Central memory CD8-positive, alpha-beta T cell (primary cell): ENCODE measurements around the gene DPYSL3.

ENCODE experiments used
- ATAC-seq: fragments of 150-1000 bp; cut with Tn5 transposase; replicated peaks from 2 replicates; pipeline ENCODE4 v1.10.0; 2022; ENCODE audit warnings: mild to moderate bottlenecking, moderate FRiP score, moderate number of reproducible peaks; ENCODE audit not compliant: poor library complexity, severe bottlenecking; ENCODE audit errors: extremely low read depth
- DNase-seq, 2 donors: peaks; one replicate each; pipeline ENCODE4 v3.0.0; 2021; ENCODE audit warnings: low spot score in 2 of 2
- H3K27ac Mint-ChIP-seq: one replicate; pipeline ENCODE4 v1.8.0; 2022; ENCODE audit warnings: low read depth, mild to moderate bottlenecking, moderate library complexity, mixed read lengths
- H3K27me3 Mint-ChIP-seq: one replicate; pipeline ENCODE4 v1.8.0; 2022; ENCODE audit warnings: mixed read lengths
- H3K36me3 Mint-ChIP-seq: one replicate; pipeline ENCODE4 v1.8.0; 2022; ENCODE audit warnings: mild to moderate bottlenecking, moderate library complexity, mixed read lengths; ENCODE audit not compliant: insufficient read depth
- H3K4me1 Mint-ChIP-seq: one replicate; pipeline ENCODE4 v1.8.0; 2022; ENCODE audit warnings: mixed read lengths
- H3K4me3 Mint-ChIP-seq: one replicate; pipeline ENCODE4 v1.8.0; 2022; ENCODE audit warnings: mild to moderate bottlenecking, moderate library complexity, mixed read lengths
- H3K9me3 Mint-ChIP-seq: one replicate; pipeline ENCODE4 v1.8.0; 2022; ENCODE audit warnings: mixed read lengths

DPYSL3 gene

GRCh38 chr5:147400126-147400809, 109.6 kb downstream of the DPYSL3 start:
- Mint-ChIP-seq H3K27ac (no peak overlapping the region), H3K36me3 (no peaks in the 10 kb centered on the region), H3K4me3 (no peak overlapping the region), H3K9me3 (no peaks in the 10 kb centered on the region), H3K27me3 (no peaks in the 10 kb centered on the region), H3K4me1 (no peaks in the 10 kb centered on the region)
- no peak for ATAC-seq
- no peak for DNase-seq

DNA sequence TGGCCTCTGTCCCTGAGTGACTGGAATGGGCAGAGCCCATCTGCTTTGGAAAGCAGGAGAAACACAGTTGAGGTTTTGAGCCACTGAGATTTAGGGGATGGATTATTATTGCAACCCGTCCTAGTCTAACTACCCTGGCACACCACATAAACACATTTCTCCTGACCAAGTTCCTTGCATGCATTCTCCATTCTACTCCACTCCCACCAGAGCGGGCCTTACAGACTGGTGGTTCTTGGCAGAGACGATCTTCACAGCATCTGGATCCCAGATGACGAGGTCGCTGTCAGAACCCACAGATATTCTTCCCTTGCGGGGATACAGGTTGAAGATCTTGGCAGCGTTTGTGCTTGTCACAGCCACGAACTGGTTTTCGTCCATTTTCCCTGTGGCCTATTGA, 111.0 kb downstream of the DPYSL3 start:
- Mint-ChIP-seq H3K36me3 (no peaks in the 10 kb centered on the region), H3K4me1 (no peaks in the 10 kb centered on the region), H3K4me3 (no peak overlapping the region), H3K27me3 (peaks cover 1% of the 10 kb centered on the region), H3K27ac (no peak overlapping the region), H3K9me3 (no peaks in the 10 kb centered on the region)
- ATAC-seq (no peak), DNase-seq (no peak)

- H3K27me3 Mint-ChIP-seq: peaks cover 14% of the 10 kb centered on the region
- ATAC-seq (no peak), DNase-seq (no peak)
- H3K4me1 Mint-ChIP-seq: no peaks in the 10 kb centered on the region
- no peak overlapping the region for H3K27ac Mint-ChIP-seq
- no peak overlapping the region for H3K4me3 Mint-ChIP-seq
- no peaks in the 10 kb centered on the region for H3K36me3 Mint-ChIP-seq
- H3K9me3 Mint-ChIP-seq: no peaks in the 10 kb centered on the region
Measured at GRCh38 chr5:147397616-147398015, 112.3 kb downstream of the DPYSL3 start.

DNA sequence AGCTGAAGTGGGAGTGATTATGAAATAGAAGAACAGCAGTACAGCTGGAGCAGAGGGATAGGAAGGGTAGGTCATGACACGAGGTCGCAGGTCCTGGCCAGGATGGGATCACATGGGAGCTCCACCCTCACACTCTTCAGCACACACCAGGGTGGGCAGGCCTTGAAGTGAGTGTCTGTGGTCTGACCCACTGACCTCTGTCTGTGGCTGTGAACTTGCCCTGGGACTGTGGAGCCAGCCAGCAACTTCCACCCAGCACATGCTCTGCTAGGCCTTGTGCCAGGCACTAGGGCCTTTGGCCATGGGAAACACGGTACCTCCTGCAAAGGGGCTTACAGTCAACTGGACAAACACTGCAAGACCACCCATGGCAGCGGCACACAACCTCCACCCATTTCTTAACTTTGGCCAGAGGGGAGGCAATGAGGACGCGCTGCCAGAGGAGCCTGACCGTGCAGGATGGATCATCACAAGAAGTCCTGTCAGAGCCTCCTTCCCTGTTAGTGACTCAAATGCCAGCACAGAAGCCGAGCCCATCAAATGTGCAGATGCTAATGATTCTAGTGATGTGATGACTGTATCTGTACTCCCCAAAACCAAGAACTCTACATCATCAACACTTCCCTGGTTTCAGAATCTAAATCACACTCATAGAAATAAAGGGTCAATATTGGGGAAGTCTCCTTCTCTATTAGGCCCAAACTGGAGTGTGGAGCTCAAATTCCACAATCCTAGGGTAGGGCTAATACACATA, 113.6 kb downstream of the DPYSL3 start:
- H3K4me1 Mint-ChIP-seq: no peaks in the 10 kb centered on the region
- no peak overlapping the region for H3K4me3 Mint-ChIP-seq
- H3K36me3 Mint-ChIP-seq: no peaks in the 10 kb centered on the region
- DNase-seq: no peak
- H3K9me3 Mint-ChIP-seq: no peaks in the 10 kb centered on the region
- no peak for ATAC-seq
- no peak overlapping the region for H3K27ac Mint-ChIP-seq
- H3K27me3 Mint-ChIP-seq: peaks cover 21% of the 10 kb centered on the region

DNA sequence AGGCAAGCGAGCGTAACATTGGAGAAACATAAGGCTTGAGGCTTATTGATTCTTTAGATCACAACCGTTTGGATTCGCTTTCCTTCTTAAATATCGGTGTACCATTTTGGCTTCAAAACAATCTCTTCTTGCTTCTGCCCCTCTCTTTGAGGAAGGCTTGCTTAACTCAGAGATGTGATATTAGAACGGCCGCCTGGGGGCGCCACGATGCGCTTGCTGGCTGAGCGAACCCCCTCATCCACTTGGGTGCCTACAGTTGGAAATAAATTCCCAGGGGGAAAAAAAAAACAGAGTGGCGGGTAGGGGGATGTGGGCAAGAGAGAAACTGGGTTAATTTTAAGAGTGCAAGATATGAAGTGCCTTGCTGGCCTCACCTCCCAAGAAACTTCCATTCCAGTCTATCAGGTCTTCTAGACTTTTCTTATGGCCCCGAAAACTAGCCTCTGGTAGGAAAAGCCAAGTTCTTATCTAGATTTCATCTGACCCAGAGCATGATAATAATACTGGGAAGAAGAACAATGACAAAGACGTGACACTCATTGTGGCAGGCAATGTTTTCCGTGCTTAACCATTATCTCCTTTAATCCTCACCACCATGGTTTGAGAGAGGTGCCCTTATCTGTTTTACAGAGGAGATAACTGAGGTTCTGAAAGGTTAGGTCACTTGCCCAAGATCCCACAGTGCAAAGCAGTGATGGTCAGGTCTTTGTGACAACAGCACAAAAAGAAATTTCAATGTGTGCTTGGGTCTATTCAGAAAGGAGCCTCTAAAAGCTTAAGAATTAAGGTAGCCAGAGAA, 115.8 kb downstream of the DPYSL3 start:
- H3K27me3 Mint-ChIP-seq: peaks cover 43% of the 10 kb centered on the region
- no peak for ATAC-seq

DNA sequence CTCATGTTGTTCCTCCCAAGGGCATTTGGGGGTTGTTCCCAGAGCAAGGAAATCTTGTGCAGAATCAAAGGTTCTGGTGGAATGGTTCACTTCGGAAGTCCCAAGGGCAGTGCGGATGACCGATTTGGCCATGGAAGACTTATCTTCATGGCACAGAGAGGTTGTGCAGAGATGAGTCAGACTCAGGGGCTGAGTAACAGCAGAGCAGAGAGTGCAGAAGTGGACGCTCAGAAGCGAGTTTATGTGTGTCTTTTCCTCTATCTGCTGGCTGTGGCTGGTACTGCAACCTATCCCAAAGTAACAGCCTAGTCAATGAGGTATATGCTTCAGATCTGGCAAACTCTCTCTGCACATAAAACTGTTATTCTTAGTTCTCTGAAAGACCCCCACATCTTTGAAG, 118.1 kb downstream of the DPYSL3 start:
- Mint-ChIP-seq H3K27ac (no peak overlapping the region), H3K9me3 (no peaks in the 10 kb centered on the region), H3K36me3 (no peaks in the 10 kb centered on the region), H3K4me3 (no peak overlapping the region), H3K27me3 (peaks cover 66% of the 10 kb centered on the region), H3K4me1 (no peaks in the 10 kb centered on the region)
- DNase-seq (no peak), ATAC-seq (no peak)

More for the DNA sequence above, 115.8 kb downstream of the DPYSL3 start:
- no peak for DNase-seq
- H3K27ac Mint-ChIP-seq: no peak overlapping the region
- no peaks in the 10 kb centered on the region for H3K4me1 Mint-ChIP-seq
- H3K36me3 Mint-ChIP-seq: no peaks in the 10 kb centered on the region
- no peak overlapping the region for H3K4me3 Mint-ChIP-seq
- H3K9me3 Mint-ChIP-seq: no peaks in the 10 kb centered on the region

- DNase-seq (no peak), ATAC-seq (no peak)
- H3K27me3 Mint-ChIP-seq: peaks cover 72% of the 10 kb centered on the region
- no peaks in the 10 kb centered on the region for H3K9me3 Mint-ChIP-seq
- H3K4me3 Mint-ChIP-seq: no peak overlapping the region
- no peaks in the 10 kb centered on the region for H3K4me1 Mint-ChIP-seq
- no peaks in the 10 kb centered on the region for H3K36me3 Mint-ChIP-seq
- no peak overlapping the region for H3K27ac Mint-ChIP-seq
Measured at GRCh38 chr5:147390654-147391225, 119.1 kb downstream of the DPYSL3 start.

GRCh38 chr5:147388184-147389108, 121.4 kb downstream of the DPYSL3 start:
- H3K4me1 Mint-ChIP-seq: no peaks in the 10 kb centered on the region

DNA sequence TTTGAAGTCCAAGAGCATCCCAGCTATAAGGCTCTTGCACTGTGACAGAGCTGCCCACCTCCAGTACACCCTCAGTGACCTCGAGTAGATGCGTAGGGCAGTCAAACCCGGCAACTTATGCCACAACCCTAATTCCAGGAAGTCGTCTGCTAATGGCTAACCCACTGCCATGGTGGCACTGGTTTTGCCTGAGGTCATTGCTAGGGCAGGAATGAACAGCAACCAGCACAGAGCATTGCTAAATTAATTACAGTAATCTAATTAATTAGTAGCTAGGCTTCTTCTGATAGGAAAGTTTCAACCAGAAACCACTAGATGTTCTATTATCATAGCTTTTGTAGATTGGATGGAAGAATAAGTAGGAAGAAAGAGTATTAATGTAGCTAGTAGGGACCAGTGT, 122.8 kb downstream of the DPYSL3 start:
- Mint-ChIP-seq H3K27me3 (peaks cover 53% of the 10 kb centered on the region), H3K9me3 (no peaks in the 10 kb centered on the region), H3K4me1 (no peaks in the 10 kb centered on the region), H3K4me3 (no peak overlapping the region), H3K36me3 (no peaks in the 10 kb centered on the region), H3K27ac (no peak overlapping the region)
- ATAC-seq (no peak), DNase-seq (no peak)

More at GRCh38 chr5:147388184-147389108, 121.4 kb downstream of the DPYSL3 start:
- no peaks in the 10 kb centered on the region for H3K9me3 Mint-ChIP-seq
- ATAC-seq (no peak), DNase-seq (no peak)
- H3K4me3 Mint-ChIP-seq: no peak overlapping the region
- no peak overlapping the region for H3K27ac Mint-ChIP-seq
- H3K36me3 Mint-ChIP-seq: no peaks in the 10 kb centered on the region
- H3K27me3 Mint-ChIP-seq: peaks cover 66% of the 10 kb centered on the region

GRCh38 chr5:147384346-147385193, 125.3 kb downstream of the DPYSL3 start:
- H3K27ac Mint-ChIP-seq: no peak overlapping the region
- peaks cover 40% of the 10 kb centered on the region for H3K27me3 Mint-ChIP-seq

DNA sequence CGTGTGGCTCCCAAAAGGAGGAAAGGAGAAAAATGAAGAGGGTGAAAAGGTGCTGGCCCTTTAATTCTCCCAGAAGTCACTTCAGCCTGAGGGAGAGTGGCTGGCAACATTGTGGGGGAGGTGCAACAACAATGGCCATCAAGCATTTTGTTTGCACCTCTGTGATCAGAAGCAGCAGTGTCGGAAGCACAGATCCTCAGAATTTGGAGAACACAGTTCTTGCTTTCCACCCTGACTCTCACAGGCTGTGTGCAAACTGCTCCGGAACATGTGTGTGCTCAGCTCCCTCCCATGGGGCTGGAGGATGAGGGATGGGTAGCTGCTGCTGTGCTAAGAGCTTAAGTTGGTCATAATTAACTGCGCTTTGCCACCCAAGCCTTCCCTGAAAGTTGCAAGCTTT, 127.1 kb downstream of the DPYSL3 start:
- no peaks in the 10 kb centered on the region for H3K9me3 Mint-ChIP-seq
- DNase-seq: no peak
- ATAC-seq: no peak
- peaks cover 38% of the 10 kb centered on the region for H3K27me3 Mint-ChIP-seq
- no peaks in the 10 kb centered on the region for H3K4me1 Mint-ChIP-seq
- no peak overlapping the region for H3K27ac Mint-ChIP-seq
- peaks cover 2% of the 10 kb centered on the region for H3K36me3 Mint-ChIP-seq
- H3K4me3 Mint-ChIP-seq: no peak overlapping the region

More at GRCh38 chr5:147384346-147385193, 125.3 kb downstream of the DPYSL3 start:
- Mint-ChIP-seq H3K4me1 (no peaks in the 10 kb centered on the region), H3K4me3 (no peak overlapping the region), H3K9me3 (no peaks in the 10 kb centered on the region), H3K36me3 (peaks cover 2% of the 10 kb centered on the region)
- ATAC-seq (no peak), DNase-seq (no peak)
